GM19468 (cell line): ENCODE results near the gene GREB1.

Experiments used
- ATAC-seq: cut with Tn5 transposase; IDR thresholded peaks from one replicate; pipeline ENCODE4 v1.9.1; 2021; ENCODE audit warnings: mild to moderate bottlenecking, moderate library complexity, moderate number of reproducible peaks; ENCODE audit not compliant: unreplicated experiment; ENCODE audit errors: extremely low read depth

GREB1 gene

DNA sequence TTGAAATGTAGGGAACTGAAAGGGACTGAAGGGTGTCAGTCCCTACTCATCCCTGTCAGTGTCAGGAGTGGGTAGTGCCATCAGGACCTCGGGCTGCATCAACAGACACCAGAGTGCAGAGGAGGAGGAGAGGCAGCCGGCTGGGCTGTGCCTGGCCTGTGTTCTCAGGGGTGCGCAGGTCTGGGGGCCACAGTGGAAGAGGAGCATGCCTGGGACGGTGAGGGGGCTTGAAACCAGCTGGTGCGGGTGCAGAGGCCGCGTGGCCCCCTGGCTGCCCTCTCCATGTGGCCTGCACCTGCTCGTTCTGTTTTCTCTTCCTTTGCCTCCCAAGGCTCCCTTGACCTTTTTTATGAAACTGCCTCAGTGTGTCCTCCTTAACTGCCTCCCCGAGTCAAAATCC is 94.8 kb downstream of the GREB1 start:
- ATAC-seq, result no peak

DNA sequence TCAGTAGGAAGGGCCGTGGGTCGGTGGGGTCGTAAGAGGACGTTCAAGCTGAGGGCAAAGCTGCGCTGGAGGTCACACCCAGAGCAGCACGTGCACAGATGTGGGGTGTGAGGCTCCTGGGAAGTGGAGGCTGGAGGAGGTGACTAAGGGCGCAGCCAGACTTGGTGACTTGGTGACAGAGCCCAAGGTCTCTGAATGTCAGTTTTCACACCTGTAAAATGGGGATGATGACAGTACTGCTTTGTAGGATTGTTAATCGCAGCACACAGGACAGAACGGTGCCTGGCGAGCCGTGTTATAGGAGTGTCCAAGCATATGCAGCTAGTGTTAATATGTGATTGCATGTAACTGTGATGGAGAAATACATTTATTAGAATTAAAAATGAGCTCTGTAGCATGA is 95.4 kb downstream of the GREB1 start:
- no peak for ATAC-seq

DNA sequence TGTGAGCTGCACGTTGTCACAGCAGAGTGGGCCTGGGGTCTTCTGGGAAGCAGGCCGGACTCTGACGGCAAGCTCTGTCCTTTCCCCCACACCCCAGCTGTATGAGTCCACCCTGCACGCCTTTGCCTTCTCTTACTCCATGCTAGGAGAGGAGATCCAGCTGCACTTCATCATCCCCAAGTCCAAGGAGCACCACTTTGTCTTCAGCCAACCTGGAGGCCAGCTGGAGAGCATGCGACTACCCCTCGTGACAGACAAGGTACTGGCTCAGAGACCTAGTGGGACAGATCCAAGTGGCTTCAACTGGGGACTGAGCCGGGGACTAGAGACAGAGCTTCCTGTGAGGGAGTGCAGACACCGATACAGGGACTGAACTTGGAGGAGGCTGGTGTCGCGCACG is 96.0 kb downstream of the GREB1 start:
- no peak for ATAC-seq

DNA sequence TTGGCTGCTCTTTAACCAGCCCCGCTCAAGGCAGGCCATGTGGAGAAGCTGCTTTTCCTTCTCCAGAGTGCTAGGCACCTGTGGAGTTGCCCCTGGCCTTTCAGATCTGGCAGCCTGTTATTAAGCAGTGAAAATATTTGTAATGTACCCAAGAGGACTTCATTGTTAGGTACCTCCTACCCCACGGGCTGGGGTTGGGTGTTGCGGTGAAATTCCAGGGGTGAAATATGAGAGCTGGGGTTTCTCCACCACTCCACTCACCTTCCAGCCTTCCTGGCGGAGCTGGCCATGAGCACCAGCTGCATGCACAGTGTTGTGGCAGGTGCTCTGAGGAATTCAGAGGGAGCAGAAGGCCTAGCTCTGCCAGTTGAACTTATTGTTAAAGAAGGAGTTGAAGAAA is 97.0 kb downstream of the GREB1 start:
- ATAC-seq, result no peak

DNA sequence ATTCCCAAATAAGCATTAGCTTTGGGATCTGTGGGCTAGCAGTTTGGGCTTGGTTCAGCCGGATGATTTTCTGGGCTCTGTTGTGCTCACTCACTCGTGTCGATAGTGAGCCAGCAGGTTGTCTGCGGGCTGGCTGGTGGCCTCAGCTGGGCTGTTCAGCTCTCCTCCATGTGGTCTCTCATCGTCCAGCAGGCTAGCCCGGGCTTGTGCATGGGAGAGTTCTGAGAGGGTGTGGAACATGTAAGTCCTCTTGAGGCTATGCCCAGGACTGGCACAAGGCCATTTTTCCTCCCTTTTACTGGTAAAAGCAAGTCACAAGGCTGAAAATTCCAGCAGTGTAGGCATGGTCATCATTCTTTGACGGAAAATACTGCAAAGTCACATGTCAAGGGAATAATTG is 97.6 kb downstream of the GREB1 start:
- ATAC-seq, result no peak

DNA sequence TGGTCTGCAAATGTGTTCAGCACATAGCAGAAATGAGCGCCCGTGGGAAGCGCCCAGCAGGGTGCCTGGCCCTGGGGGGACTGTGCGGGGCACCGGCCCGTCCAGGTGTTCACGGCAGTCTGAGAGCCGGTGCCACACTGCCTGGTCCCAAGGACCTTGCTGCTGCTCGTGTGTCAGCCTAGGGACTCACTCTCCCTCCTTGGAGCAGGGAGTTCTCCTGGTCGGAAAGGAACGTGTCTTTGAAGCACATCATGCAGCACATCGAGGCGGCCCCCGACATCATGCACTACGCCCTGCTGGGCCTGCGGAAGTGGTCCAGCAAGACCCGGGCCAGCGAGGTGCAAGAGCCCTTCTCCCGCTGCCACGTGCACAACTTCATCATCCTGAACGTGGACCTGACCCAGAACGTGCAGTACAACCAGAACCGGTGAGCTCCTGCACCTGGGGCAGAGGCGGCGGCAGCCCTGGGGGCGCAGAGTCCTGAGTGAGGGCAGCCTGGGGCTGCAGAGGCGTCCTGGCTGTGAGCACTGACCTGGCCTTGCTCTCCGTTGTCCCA is 100.2 kb downstream of the GREB1 start:
- no peak for ATAC-seq

DNA sequence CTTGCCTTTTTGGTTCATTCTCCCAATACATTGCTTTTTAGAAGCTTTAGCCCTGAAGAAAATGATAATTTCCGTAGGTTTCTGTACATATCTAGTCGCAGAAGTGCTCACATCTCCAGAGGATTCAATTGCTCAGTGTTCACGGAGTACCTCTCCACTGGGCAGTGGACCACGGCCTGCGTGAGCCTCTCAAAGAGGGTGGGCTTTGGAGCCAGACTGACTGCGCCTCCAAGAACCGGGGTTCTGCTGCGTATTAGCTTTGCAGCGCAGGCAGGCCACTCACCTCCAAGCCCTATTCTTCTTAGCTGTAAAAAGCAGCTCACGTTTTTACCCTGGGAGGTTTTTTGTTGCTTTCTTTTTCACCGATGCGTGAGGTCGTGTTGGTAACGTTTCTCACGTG is 100.7 kb downstream of the GREB1 start:
- ATAC-seq, result no peak

DNA sequence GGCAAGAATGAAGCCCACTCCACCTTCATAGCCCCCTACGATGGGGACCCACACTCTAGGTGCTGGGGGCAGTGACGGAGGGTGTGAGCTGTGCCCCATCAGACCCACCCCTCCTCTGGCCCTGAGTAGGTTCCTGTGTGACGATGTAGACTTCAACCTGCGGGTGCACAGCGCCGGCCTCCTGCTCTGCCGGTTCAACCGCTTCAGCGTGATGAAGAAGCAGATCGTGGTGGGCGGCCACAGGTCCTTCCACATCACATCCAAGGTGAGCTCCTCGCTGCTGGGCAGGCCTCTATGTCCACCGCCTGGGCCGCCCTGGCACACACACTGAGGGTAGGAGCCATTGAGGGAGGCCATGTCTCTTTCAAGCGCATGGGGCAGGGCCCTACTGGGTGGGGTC is 101.3 kb downstream of the GREB1 start:
- no peak for ATAC-seq

DNA sequence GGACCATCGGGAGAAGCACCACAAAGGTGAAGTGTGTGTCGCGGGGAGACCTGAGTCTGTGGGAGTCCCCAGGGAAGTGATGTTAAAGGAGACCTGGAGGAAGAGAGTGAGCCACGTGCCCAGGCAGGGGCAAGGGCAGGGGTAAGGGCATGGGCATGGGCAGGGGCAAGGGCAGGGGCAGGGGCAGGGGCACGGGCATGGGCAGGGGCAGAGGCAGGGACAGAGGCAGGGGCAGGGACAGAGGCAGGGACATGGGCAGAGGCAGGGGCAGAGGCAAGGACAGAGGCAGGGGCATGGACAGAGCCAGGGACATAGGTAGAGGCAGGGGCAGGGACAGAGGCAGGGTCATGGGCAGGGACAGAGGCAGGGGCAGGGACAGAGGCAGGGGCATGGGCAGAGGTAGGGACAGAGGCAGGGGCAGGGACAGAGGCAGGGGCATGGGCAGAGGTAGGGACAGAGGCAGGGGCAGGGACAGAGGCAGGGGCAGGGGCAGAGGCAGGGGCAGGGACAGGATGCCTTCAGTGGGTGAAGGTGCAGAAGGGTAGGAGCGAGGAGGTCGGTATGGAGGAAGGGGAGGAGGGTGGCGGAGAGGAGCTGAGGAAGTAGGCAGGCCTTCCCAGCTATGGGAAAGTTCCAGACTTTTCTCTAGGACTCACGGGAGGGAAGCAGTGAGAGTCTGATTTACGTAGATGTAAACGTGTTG is 102.9 kb downstream of the GREB1 start:
- ATAC-seq, result no peak

DNA sequence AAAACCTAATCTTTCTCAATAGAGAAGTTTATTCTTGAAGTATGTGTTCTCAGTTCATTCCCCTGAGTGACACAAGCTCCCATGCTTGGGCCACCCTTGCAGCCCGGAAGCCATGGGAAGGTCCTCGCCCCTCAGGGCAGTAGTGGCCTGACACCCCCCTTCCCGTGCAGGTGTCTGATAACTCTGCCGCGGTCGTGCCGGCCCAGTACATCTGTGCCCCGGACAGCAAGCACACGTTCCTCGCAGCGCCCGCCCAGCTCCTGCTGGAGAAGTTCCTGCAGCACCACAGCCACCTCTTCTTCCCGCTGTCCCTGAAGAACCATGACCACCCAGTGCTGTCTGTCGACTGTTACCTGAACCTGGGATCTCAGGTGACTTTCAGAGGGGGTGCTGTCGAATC is 103.7 kb downstream of the GREB1 start:
- no peak for ATAC-seq

DNA sequence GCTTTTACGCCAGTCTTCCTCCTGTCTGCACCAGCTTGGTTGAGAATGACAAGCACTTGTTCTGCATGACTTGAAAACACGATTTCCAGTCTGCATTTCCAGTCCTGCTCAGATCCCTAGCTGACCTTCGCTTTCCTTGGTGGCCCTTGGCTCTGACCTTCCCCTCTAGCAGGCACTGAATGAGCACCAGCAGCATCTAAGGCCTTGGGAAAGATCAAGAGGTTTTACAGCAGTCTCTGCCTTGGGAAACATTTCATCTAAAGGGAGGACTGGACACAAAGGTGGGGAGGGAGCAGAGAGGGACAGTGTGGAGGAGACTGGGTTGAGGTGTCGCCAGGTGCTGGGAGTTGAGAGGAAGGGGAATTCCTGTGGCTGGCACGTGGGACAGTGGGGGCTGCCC is 105.7 kb downstream of the GREB1 start:
- ATAC-seq, result no peak

DNA sequence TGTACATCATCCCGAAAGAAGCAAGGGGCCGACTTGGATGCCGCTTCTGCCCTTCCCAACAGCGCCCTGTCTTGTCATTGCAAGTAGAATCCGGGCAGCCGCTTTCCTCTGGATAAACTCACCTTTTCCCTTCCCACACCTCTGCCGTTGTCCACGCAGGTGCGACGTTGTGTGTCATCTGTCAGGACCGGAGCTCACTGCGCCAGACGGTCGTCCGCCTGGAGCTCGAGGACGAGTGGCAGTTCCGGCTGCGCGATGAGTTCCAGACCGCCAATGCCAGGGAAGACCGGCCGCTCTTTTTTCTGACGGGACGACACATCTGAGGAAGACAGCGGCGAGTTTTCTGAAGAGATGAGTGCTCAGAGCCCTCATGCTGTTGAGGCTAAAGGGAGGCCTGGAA is 106.3 kb downstream of the GREB1 start:
- ATAC-seq, result no peak

DNA sequence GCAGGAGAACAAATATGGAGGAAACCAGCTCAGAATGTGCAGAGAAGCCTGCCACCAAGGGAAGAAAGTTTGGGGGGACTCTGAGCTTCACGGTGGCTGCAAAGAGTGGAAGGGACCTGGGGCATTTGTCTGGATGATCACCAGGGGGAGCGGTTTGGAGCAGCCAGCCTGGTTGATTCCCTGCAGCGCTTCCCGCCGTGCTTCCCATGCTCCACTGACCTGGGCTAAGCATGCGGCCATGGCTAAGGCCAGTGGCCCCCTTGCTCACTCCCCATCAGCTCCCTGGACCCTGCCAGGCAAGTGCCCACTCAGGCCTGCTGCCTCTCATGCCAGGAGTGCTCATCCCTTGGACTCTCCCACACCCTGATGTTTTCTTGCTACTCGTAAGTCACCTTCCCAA is 109.1 kb downstream of the GREB1 start:
- no peak for ATAC-seq

DNA sequence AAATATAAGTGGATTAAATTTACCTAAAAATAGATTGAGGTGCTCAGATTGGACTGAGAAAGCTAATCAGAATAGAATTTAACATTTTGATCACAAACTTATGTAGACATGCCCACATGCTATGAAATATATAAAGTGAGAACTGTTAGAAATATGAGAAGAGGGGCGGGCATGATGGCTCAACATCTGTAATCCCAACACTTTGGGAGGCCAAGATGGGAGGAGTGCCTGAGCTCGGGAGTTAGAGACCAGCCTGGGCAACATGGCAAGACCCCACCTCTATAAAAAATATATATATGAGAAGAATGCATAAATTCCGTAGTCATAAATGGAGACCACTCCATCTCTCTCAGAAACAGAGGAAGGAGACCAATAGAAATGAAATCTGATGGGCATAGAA is 110.4 kb downstream of the GREB1 start:
- no peak for ATAC-seq

DNA sequence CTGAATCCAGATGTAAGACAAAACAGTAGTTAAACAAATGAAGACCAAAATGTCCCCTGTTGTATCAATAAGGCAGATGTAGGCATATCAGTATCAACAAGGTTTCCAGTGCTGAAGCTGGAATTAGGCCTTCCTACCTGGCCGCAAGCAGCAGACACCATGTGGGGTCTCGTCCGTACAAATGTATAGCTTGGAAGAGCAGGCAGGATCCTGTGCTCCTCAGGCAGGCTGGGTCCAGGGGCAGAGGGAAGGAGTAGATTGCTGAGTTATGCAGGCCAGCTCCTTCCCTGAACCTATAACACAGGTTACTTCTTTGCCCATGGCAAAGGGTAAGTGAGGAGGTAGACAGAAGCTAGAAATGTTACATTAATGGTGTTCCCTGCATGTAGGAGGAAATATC is 112.7 kb downstream of the GREB1 start:
- ATAC-seq, result no peak

DNA sequence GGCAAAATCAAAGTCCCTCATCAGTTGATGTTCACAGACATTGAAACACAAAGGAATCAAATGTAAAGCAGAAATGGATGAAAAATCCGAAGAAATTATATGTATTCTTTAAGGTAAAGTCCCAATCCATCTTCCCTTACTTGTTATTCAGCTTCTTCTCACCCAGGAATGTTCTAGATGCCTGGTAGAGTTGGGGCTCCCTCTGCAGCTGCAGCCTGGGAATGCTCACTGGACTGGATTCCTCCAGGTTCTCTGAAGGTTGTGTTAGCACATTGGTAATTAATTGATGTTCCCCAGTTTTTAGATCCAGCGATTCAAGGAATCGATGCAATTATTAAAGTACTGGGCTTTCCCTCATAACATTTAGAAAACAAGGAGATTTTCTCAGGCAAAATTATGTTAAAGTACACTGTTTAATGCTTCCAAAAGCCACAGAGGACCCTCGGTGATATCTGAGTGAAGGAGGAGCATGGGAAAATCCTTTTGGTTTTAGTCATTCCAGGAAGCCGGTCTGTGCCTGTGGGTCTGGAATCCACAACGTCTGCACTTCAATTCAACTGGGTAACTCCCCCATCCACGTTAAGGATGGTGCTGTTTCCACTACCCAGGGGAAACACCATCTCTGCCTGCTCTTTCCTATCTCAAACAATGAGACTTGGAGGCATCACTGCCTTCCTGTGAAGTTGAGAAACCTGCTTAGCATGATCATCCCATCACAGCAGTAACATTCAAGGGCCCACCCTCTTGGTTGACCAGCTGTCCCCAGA is 114.2 kb downstream of the GREB1 start:
- ATAC-seq, result no peak

DNA sequence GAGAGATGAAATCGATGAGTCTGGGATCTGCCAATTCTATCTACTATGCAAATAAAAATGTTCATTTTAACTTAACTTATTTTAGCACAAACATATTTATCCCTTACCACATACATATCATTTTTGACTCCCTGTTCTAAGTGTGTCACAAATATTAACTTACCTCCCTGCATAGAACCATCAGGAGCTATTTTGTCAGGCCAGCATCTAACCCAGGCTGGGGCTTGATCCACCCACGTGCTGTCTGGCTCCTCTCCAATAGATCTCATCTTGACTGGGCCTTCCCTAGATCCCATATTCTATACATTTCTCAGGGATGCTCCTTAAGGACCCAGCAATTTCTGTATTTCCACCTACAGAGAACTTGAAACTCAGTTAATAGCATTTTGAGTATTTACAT is 115.2 kb downstream of the GREB1 start:
- no peak for ATAC-seq

DNA sequence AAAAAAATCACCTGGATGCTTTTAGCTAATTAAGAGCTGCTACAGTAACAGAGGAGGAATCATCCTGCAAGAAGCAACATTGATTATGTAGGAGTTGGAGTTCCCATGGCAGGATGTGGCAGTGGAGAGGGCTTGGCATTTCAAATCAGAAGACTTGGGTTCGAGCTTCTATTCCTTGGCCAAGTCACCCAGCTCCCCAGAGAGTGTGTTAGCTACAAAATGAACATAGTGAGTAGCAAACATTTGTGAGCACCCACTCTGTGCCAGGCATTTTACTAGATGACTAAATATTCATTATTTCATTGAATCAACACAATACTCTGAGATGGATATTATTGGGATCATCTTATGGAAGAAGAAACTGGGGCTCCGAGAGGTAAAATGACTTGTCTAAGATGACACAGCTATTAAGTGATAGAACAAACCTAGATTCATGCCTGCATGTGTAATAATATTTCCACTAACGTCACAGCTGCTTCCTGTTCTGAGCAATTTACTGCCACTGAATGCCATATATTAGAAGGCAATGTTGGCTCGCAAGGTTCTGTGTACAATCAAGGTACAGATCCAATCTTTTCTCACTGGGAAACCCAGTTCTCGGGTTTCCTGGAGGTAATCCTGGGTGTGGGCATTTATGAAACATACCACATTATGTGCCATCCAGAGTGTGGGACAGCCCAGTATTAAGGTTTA is 118.2 kb downstream of the GREB1 start:
- no peak for ATAC-seq

DNA sequence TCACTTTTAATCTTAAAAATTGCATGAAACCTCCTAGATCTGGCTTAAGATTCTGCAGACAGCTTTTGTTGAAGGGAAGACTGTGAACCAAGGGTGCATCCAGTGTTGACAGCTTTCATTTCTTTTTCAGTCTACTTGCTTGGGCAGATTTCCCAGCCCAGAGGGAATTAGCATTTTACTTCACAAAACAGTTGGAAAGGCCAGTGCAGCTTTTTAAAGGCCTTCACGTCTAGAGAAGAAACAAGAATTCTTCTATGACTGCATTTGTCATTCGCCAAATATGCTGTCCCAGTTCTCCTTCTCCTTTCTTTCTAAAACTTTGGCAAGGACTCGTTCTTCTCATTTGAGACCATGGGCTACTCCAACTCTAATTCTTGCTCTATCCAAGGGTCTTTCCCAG is 118.7 kb downstream of the GREB1 start:
- ATAC-seq, result no peak

DNA sequence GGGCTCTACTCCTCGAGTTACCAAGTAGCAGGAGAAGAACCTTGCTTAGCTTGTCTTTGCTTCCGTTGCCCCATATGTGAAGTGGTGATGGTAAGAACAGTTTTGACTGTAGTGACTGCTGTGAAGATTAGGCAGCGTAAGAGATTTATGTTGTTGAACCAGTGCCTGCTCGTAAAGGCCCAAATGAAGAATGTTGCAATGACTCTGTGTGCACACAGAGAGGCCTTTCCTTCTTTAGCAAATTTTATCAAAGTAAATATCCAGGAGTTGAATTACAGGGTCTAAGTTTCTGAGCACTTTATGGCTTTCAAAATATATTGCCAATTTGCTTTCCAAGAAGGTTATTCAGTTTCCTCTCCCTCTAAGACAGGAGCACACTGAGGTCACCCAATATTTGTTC is 121.7 kb downstream of the GREB1 start:
- no peak for ATAC-seq

DNA sequence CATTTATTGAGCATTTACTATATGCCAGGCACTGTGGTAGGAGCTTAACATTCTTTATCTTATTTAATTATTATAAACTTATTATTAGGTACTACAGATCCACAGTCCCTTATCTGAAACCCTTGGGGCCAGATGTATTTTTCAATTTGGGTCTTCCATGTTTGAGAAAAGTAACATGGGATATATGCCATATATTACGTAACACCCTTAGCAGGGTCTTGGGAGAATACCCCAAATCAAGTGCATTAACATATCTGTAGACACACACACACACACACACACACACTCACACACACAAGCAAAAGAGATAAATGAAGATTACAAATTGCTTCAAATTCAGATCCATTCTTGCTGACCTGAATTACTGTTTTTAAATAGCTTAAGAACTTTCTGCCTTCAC is 122.4 kb downstream of the GREB1 start:
- ATAC-seq, result no peak
